ENCODE results near the gene INSM1.

Gene INSM1

DNA sequence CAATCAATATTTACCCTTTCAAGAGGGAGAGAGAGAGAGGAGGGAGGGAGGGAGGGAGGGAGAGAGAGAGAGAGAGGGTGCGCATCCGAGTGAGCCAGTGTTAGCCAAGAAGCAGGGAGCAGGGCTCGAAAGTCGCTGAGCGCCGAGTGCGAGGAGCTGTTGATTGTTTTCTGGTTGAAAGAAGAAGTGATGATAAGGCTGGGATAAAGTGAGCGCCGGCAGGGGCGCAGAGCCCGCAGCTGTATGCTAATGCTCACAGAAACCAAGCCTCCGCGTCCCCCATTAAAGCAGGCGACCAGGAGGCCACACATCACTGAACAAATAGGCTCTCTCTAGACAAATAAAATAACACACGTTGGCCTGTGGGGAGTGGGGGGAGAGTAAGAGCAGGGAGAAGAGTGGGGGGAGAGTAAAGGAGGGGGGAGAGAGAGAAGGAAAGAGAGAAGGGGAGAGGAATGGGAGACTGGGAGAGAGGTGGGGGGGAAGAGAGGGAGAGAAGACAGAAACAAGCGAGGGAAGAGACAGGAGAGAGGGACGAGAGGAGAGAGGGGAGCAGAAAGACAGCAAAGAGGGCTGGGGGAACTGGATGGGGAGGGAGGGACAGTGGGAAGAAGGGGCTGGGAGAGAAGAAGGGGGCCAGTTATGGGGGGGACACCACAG is 5.0 kb upstream of the INSM1 start:
- DNase-seq (ENCODE audit: low read depth, low spot score), result no peak
- Histone ChIP-seq H3K4me3 (ENCODE audit: insufficient read length, low read depth) (no peak overlapping the region), H3K36me3 (ENCODE audit: insufficient read depth, insufficient read length, low read length) (no peaks in the 10 kb centered on the region), H3K27me3 (ENCODE audit: insufficient read depth, insufficient read length) (peaks cover 80% of the 10 kb centered on the region), H3K4me1 (ENCODE audit: insufficient read depth, insufficient read length) (no peaks in the 10 kb centered on the region), H3K9ac (ENCODE audit: insufficient read length, low read depth) (no peak overlapping the region), H3K9me3 (ENCODE audit: insufficient read depth, low read length) (no peaks in the 10 kb centered on the region)
- TF ChIP-seq ZNF274 (IDR thresholded peaks at IDR 0.05; ENCODE audit: low read depth, low read length), result no peak

DNA sequence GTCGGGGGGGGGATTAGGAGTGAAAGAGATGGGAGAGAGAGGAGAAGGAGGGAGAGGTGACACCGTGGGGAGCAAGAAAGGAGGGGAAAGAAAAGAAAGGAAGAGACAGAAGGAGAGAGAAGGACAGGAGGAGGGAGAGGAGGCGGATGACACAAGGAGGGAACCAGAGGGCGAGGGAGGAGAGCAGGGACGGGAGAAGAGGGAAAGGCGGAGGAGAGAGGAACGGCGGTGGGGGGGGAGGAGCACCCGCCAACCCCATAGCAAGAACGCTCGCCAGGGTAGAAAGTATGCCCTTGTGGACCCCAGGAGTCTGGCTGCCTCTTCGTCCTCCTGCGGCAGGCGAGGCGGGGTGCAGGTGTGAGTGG is 4.5 kb upstream of the INSM1 start:
- H3K27me3 ChIP-seq (ENCODE audit: insufficient read depth, insufficient read length), result peaks cover 81% of the 10 kb centered on the region
- TF ChIP-seq YY1 (IDR thresholded peaks at IDR 0.05; ENCODE audit: insufficient read depth, insufficient read length) (no peak), SUZ12 (IDR thresholded peaks at IDR 0.05; ENCODE audit: extremely low read depth, insufficient read depth, insufficient read length) (no peak), ZNF274 (IDR thresholded peaks at IDR 0.05; ENCODE audit: low read depth, low read length) (no peak)
- H3K9ac ChIP-seq (ENCODE audit: insufficient read length, low read depth), result peak overlapping the region; percentile 32
- H3K36me3 ChIP-seq (ENCODE audit: insufficient read depth, insufficient read length, low read length), result no peaks in the 10 kb centered on the region
- no peaks in the 10 kb centered on the region for H3K4me1 ChIP-seq (ENCODE audit: insufficient read depth, insufficient read length)
- H3K9me3 ChIP-seq (ENCODE audit: insufficient read depth, low read length), result no peaks in the 10 kb centered on the region
- DNase-seq (ENCODE audit: low read depth, low spot score), result no peak
- no peak overlapping the region for H3K4me3 ChIP-seq (ENCODE audit: insufficient read length, low read depth)

DNA sequence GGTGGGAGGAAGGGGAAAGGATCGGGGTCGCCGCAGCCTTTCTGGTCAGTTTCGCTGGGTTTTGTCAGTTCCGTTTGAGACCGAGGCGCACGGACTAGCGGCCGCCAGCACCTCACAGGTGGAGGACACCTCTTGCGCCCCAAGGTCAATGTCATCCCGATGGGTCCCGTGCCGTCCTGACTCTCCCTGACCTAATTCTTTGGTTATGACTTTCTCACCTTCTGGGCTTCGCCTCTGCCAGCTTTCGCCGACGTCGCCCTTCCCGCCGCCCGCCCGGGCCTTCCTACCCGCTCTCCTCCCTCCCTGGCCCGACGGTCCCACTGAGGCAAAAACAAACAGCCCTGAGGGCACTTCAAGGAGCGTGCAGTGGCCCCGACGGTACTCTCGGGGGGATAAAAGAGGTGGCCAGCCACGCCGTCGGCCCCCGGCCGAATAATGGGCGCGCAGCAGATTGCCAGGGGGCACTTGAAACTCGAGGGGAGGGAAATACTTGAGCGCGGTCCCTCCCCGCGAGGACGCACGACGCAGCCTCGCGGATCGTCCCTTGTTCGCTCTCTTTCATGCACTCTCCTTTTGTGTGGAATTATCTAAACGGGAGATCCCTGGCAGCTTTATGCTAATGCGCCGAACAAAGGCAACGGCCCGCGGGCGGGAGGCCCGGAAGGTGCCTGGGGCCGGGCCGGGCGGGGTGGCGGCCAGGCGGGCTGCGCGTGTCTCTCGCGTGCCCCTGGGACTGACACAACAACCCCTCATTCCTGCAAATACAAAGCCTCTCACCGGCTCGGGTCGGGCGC is 3.9 kb upstream of the INSM1 start:
- DNase-seq (ENCODE audit: low read depth, low spot score), result no peak
- Histone ChIP-seq H3K27me3 (ENCODE audit: insufficient read depth, insufficient read length) (peaks cover 83% of the 10 kb centered on the region), H3K4me3 (ENCODE audit: insufficient read length, low read depth) (peak overlapping the region; percentile 4), H3K9me3 (ENCODE audit: insufficient read depth, low read length) (no peaks in the 10 kb centered on the region), H3K36me3 (ENCODE audit: insufficient read depth, insufficient read length, low read length) (no peaks in the 10 kb centered on the region), H3K9ac (ENCODE audit: insufficient read length, low read depth) (peak overlapping the region; percentile 32), H3K4me1 (ENCODE audit: insufficient read depth, insufficient read length) (no peaks in the 10 kb centered on the region)
- TF ChIP-seq YY1 (IDR thresholded peaks at IDR 0.05; ENCODE audit: insufficient read depth, insufficient read length) (no peak), SUZ12 (IDR thresholded peaks at IDR 0.05; ENCODE audit: extremely low read depth, insufficient read depth, insufficient read length) (no peak), ZNF274 (IDR thresholded peaks at IDR 0.05; ENCODE audit: low read depth, low read length) (no peak)

DNA sequence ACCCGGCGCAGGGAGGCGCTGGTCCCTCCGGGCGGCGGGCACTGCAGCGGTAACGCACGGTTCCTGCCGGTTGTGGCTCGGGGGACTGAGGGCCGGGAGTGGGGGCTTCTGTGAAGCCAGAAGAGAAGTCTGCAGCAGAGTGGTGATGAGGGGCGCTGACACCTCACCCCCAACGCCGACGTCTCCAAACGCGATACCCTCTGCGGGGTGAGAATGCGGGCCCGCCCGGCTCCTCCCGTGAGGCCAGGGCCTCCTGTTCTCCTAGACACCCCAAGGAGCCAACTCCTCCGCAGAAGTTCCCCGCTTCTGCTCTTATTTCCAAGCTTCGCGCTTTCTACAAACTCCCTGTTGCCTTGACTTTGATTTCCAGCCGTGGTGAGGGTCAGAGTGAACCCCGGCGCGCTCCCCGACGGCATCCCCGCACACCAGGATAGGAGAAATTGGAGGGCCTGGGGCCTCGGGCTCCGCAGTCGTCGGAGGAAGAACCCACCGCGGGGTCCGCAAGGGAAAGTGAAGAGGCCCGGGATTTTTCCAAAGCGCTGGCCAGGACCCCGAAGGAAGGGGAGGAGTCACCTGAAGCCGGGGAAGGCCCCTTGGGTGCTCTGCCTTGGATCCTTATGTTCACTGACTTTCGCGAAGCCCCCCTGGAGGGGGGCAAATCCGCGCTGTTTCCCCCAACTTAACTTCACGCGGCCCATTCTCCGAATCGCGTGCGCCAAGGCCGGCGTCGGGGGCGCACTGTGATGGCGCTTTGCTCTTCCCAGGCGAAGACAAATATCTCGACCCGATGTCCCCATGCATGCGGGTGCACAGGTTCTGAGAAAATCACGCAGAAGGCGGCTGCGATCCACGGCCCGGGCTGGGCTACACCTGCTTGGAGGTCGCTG is 3.1 kb upstream of the INSM1 start:
- Histone ChIP-seq H3K9me3 (ENCODE audit: insufficient read depth, low read length) (no peaks in the 10 kb centered on the region), H3K36me3 (ENCODE audit: insufficient read depth, insufficient read length, low read length) (no peaks in the 10 kb centered on the region), H3K4me1 (ENCODE audit: insufficient read depth, insufficient read length) (no peaks in the 10 kb centered on the region), H3K27me3 (ENCODE audit: insufficient read depth, insufficient read length) (peaks cover 85% of the 10 kb centered on the region), H3K4me3 (ENCODE audit: insufficient read length, low read depth) (peak overlapping the region; percentile 4), H3K9ac (ENCODE audit: insufficient read length, low read depth) (peak overlapping the region; percentile 21)
- no peak for DNase-seq (ENCODE audit: low read depth, low spot score)
- TF ChIP-seq ZNF274 (IDR thresholded peaks at IDR 0.05; ENCODE audit: low read depth, low read length) (no peak), SUZ12 (IDR thresholded peaks at IDR 0.05; ENCODE audit: extremely low read depth, insufficient read depth, insufficient read length) (peak; percentile 91)

DNA sequence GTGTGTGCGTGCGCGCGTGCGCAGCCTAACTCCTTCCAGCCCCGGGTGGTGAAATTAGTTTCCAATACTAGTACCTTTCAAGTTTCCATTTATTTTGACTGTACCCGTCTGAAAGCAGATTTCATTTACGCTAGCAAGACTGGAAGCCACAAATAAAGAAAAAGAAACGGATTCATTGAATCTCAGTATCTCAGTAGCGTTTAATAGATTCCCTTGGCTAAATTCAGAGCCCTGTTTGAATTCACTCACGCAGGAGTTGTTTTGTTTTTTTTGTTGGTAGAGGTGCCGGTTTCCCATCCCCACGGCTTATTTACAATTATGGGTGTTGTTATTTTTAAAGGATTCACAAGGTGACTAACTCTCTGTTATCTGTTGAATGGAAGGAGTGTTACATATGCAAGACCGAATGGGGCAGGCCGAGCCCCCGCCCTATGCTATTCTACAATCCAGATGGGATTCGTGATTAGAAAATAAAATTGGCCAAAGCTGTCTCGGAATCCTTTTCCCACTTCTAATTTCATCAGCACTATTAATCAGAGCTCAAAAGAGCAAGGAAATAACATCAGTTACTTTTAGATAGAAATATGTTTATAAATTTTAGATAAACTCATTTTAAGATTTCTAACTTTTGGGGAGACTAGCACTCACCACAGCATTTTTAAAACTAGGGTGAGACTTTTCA is 2.3 kb upstream of the INSM1 start:
- TF ChIP-seq YY1 (IDR thresholded peaks at IDR 0.05; ENCODE audit: insufficient read depth, insufficient read length) (no peak), ZNF274 (IDR thresholded peaks at IDR 0.05; ENCODE audit: low read depth, low read length) (no peak)
- H3K4me3 ChIP-seq (ENCODE audit: insufficient read length, low read depth), result no peak overlapping the region
- H3K9me3 ChIP-seq (ENCODE audit: insufficient read depth, low read length), result no peaks in the 10 kb centered on the region
- H3K27me3 ChIP-seq (ENCODE audit: insufficient read depth, insufficient read length), result peaks cover 86% of the 10 kb centered on the region
- H3K9ac ChIP-seq (ENCODE audit: insufficient read length, low read depth), result no peak overlapping the region
- H3K4me1 ChIP-seq (ENCODE audit: insufficient read depth, insufficient read length), result no peaks in the 10 kb centered on the region
- no peak for DNase-seq (ENCODE audit: low read depth, low spot score)
- H3K36me3 ChIP-seq (ENCODE audit: insufficient read depth, insufficient read length, low read length), result no peaks in the 10 kb centered on the region

DNA sequence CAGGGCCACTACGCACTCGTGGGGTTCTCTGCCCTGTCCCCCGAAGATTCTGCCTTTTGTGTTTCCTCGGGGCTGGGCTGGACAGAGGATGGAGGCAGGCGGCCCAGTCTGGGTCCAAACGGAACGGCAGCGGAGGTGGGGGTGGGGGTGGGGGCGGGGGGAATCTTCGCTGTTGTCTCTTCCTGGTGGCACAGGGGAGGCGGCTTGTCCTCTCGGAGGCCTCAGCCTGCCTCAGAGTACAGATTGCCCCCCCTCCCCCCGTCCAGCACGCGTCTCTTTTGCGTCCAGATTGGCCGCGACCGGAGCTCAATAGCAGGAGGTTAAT is 1.4 kb upstream of the INSM1 start:
- H3K9ac ChIP-seq (ENCODE audit: insufficient read length, low read depth), result no peak overlapping the region
- no peaks in the 10 kb centered on the region for H3K36me3 ChIP-seq (ENCODE audit: insufficient read depth, insufficient read length, low read length)
- peak overlapping the region; percentile 21 for H3K4me3 ChIP-seq (ENCODE audit: insufficient read length, low read depth)
- TF ChIP-seq ZNF274 (IDR thresholded peaks at IDR 0.05; ENCODE audit: low read depth, low read length), result no peak
- no peak for TF ChIP-seq YY1 (IDR thresholded peaks at IDR 0.05; ENCODE audit: insufficient read depth, insufficient read length)
- no peak for TF ChIP-seq SUZ12 (IDR thresholded peaks at IDR 0.05; ENCODE audit: extremely low read depth, insufficient read depth, insufficient read length)
- no peaks in the 10 kb centered on the region for H3K4me1 ChIP-seq (ENCODE audit: insufficient read depth, insufficient read length)
- DNase-seq (ENCODE audit: low read depth, low spot score), result no peak
- peaks cover 84% of the 10 kb centered on the region for H3K27me3 ChIP-seq (ENCODE audit: insufficient read depth, insufficient read length)
- no peaks in the 10 kb centered on the region for H3K9me3 ChIP-seq (ENCODE audit: insufficient read depth, low read length)

Measured in NT2/D1 (cell line).